ENCODE results near the gene RGS19.
A peak's percentile ranks its signal among the peaks of the same experiment; 100 is the strongest.

Gene RGS19

GRCh38 chr20:64062596-64063388 is 16.5 kb downstream of the RGS19 start, which contains the start of gene TCEA2:
Gene TCEA2, plus strand, starts transcription at chr20:64063198. Its CDS starts 115 bp downstream, at chr20:64063313.
- DNase-seq = peak; percentile 92

- no peak for DNase-seq
Measured at GRCh38 chr20:64062276-64062595, 17.1 kb downstream of the RGS19 start.

- no peak for DNase-seq
Measured at GRCh38 chr20:64058536-64058935, 20.8 kb downstream of the RGS19 start.

- DNase-seq = peak; percentile 65
Measured at GRCh38 chr20:64057628-64058498, 21.5 kb downstream of the RGS19 start.

- DNase-seq = no peak
Measured at GRCh38 chr20:64056889-64057627, 22.3 kb downstream of the RGS19 start.

GRCh38 chr20:64056639-64056888 is 22.8 kb downstream of the RGS19 start:
- no peak for DNase-seq

- DNase-seq = no peak
Measured at GRCh38 chr20:64055893-64056638, 23.3 kb downstream of the RGS19 start.

GRCh38 chr20:64055396-64055892 is 23.9 kb downstream of the RGS19 start:
- DNase-seq = no peak

- no peak for DNase-seq
Measured at GRCh38 chr20:64053841-64054661, 25.3 kb downstream of the RGS19 start.

GRCh38 chr20:64052987-64053840 is 26.1 kb downstream of the RGS19 start:
- no peak for DNase-seq

GRCh38 chr20:64052326-64052722 is 27.0 kb downstream of the RGS19 start:
- no peak for DNase-seq

GRCh38 chr20:64051561-64052325 is 27.6 kb downstream of the RGS19 start:
- DNase-seq = no peak

GRCh38 chr20:64051033-64051452 is 28.3 kb downstream of the RGS19 start:
- DNase-seq = no peak

- DNase-seq = no peak
Measured at GRCh38 chr20:64050261-64051032, 28.9 kb downstream of the RGS19 start.

- DNase-seq = no peak
Measured at GRCh38 chr20:64049878-64050260, 29.4 kb downstream of the RGS19 start.

- DNase-seq = no peak
Measured at GRCh38 chr20:64049060-64049877, 30.0 kb downstream of the RGS19 start, which contains the start of gene SOX18. Gene SOX18, minus strand, starts transcription at chr20:64049639. Its CDS starts 123 bp downstream, at chr20:64049516.

- no peak for DNase-seq
Measured at GRCh38 chr20:64048402-64049044, 30.8 kb downstream of the RGS19 start.

GRCh38 chr20:64047968-64048401 is 31.3 kb downstream of the RGS19 start:
- DNase-seq = no peak

Measured in NK-92 treated with Interleukin-12 subunit alpha and Interleukin-12 subunit beta, amount 100 ng/mL, for 24 hours (cell line).